Astrocyte (in vitro differentiated cells and primary cell): ENCODE measurements around the gene AHCY. TPM values are rescaled to one million over a fixed set of nuclear protein-coding genes. Genes with fewer than 3 reads are reported as not detected.
"Not testable (repeated sequence)": the region's sequence is repeated elsewhere in the genome, so short reads cannot be mapped to it uniquely, and the experiment has no call there.

Source experiments
- DNase-seq: peaks from one replicate; pipeline ENCODE4 v3.0.0-alpha.2; 2010; ENCODE audit warnings: low read depth
- FAIRE-seq: peaks from 2 replicates; lab custom pipeline; 2011; peaks lifted over from hg19 to GRCh38; lab: Jason Lieb, UNC
- H2AFZ ChIP-seq: 2 replicates; pipeline ENCODE4 v1.6.0; 2012; ENCODE audit warnings: low read depth, low read length, inconsistent platforms
- H3K27ac ChIP-seq: 2 replicates; pipeline ENCODE4 v1.5.1; 2011; ENCODE audit warnings: low read depth, low read length, inconsistent platforms
- H3K27me3 ChIP-seq: 2 replicates; pipeline ENCODE4 v1.6.0; 2011; ENCODE audit warnings: low read length, inconsistent platforms; ENCODE audit not compliant: insufficient read depth
- H3K36me3 ChIP-seq: 2 replicates; pipeline ENCODE4 v1.5.1; 2011; ENCODE audit warnings: low read length, inconsistent platforms; ENCODE audit not compliant: insufficient read depth
- H3K4me1 ChIP-seq: 2 replicates; pipeline ENCODE4 v1.5.1; 2011; ENCODE audit warnings: low read length, inconsistent platforms; ENCODE audit not compliant: insufficient read depth
- H3K4me2 ChIP-seq: 2 replicates; pipeline ENCODE4 v1.6.0; 2012; ENCODE audit warnings: low read length, inconsistent platforms
- H3K4me3 ChIP-seq: 2 replicates; pipeline ENCODE4 v1.5.1; 2011; ENCODE audit warnings: low read depth, mild to moderate bottlenecking, low read length, inconsistent platforms; ENCODE audit not compliant: insufficient read depth
- H3K79me2 ChIP-seq: 2 replicates; pipeline ENCODE4 v1.6.0; 2012; ENCODE audit warnings: mild to moderate bottlenecking, low read length, inconsistent platforms; ENCODE audit not compliant: insufficient read depth
- H3K9ac ChIP-seq: 2 replicates; pipeline ENCODE4 v1.6.0; 2012; ENCODE audit warnings: mild to moderate bottlenecking, low read length, inconsistent platforms
- H3K9me3 ChIP-seq: 2 replicates; pipeline ENCODE4 v1.5.1; 2012; ENCODE audit warnings: low read depth, mild to moderate bottlenecking, low read length, inconsistent platforms; ENCODE audit not compliant: insufficient read depth
- H4K20me1 ChIP-seq: 2 replicates; pipeline ENCODE4 v1.6.0; 2012; ENCODE audit warnings: low read length, inconsistent platforms; ENCODE audit not compliant: insufficient read depth
- H3K27ac Mint-ChIP-seq: one replicate; pipeline ENCODE4 v1.8.0; 2021; ENCODE audit warnings: mild to moderate bottlenecking, mixed read lengths; ENCODE audit not compliant: unreplicated experiment
- H3K27me3 Mint-ChIP-seq: one replicate; pipeline ENCODE4 v1.8.0; 2021; ENCODE audit warnings: low read depth, mixed read lengths; ENCODE audit not compliant: unreplicated experiment
- H3K36me3 Mint-ChIP-seq: one replicate; pipeline ENCODE4 v1.8.0; 2021; ENCODE audit warnings: low read depth, mixed read lengths; ENCODE audit not compliant: unreplicated experiment
- H3K4me1 Mint-ChIP-seq: one replicate; pipeline ENCODE4 v1.8.0; 2021; ENCODE audit warnings: low read depth, mixed read lengths; ENCODE audit not compliant: unreplicated experiment
- H3K4me3 Mint-ChIP-seq: one replicate; pipeline ENCODE4 v1.8.0; 2021; ENCODE audit warnings: mild to moderate bottlenecking, moderate library complexity, mixed read lengths; ENCODE audit not compliant: unreplicated experiment
- H3K9me3 Mint-ChIP-seq: one replicate; pipeline ENCODE4 v1.8.0; 2021; ENCODE audit warnings: mild to moderate bottlenecking, mixed read lengths; ENCODE audit not compliant: unreplicated experiment
- EZH2 ChIP-seq: IDR thresholded peaks from 2 replicates; pipeline ENCODE4 v1.6.1; 2012; ENCODE audit warnings: mild to moderate bottlenecking, low read length, inconsistent platforms; ENCODE audit not compliant: insufficient read depth
- total RNA-seq: library from RNA; stranded (reverse); gene quantifications from 2 replicates; pipeline ENCODE4 v1.2.1, GENCODE V29; 2021
- TF ChIP-seq, protein P1 (sequence below): IDR thresholded peaks from 2 replicates; pipeline ENCODE4 v1.5.1; 2011; ENCODE audit warnings: low read depth, mild to moderate bottlenecking, inconsistent platforms, low read length, moderate library complexity; ENCODE audit not compliant: insufficient read depth

Gene AHCY
- total RNA-seq, 1 donor from 2014 or later: 203 TPM

DNA sequence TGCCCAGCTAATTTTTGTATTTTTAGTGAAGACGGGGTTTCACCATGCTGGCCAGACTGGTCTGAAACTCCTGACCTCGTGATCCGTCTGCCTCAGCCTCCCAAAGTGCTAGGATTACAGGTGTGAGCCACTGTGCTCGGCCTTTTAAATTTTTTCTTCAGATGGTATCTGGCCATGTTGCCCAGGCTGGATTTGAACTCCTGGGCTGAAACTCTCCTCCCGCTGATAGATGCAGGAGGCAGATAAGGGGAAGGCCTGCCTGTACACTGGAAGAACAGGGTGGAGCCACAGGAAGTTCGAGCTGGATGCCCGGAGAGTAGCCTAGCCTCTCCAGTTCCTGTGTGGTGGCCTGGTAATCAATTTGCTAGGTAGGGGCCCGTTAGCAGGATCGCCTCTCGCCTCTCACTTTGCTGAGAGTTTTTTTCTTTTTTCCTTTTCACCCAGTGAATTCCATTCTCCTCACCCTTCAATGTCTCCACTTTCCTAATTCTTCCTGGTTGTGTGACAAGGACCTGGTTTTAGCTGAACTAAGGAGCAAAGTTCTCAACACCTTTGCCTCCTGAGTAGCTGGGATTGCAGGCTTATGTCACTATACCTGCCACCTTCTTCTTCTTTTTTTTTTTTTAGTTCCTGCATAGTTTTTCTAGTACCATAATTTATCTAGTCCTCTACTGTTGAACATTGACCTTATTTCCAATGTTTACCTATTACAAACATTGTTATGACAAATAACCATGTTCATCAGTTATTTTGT is 40.5 kb upstream of the AHCY start:
- peaks cover 2% of the 10 kb centered on the region for H3K4me1 Mint-ChIP-seq
- Histone ChIP-seq H3K79me2 (no peaks in the 10 kb centered on the region), H3K4me3 (no peak overlapping the region), H3K36me3 (no peaks in the 10 kb centered on the region), H3K4me2 (no peak overlapping the region), H3K9me3 (no peaks in the 10 kb centered on the region), H4K20me1 (no peaks in the 10 kb centered on the region), H3K4me1 (no peaks in the 10 kb centered on the region), H3K9ac (no peak overlapping the region), H3K27ac (no peak overlapping the region), H2AFZ (no peak overlapping the region), H3K27me3 (no peaks in the 10 kb centered on the region)
- H3K27ac Mint-ChIP-seq: no peak overlapping the region
- no peaks in the 10 kb centered on the region for H3K9me3 Mint-ChIP-seq
- TF ChIP-seq, protein P1, sequence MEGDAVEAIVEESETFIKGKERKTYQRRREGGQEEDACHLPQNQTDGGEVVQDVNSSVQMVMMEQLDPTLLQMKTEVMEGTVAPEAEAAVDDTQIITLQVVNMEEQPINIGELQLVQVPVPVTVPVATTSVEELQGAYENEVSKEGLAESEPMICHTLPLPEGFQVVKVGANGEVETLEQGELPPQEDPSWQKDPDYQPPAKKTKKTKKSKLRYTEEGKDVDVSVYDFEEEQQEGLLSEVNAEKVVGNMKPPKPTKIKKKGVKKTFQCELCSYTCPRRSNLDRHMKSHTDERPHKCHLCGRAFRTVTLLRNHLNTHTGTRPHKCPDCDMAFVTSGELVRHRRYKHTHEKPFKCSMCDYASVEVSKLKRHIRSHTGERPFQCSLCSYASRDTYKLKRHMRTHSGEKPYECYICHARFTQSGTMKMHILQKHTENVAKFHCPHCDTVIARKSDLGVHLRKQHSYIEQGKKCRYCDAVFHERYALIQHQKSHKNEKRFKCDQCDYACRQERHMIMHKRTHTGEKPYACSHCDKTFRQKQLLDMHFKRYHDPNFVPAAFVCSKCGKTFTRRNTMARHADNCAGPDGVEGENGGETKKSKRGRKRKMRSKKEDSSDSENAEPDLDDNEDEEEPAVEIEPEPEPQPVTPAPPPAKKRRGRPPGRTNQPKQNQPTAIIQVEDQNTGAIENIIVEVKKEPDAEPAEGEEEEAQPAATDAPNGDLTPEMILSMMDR: no peak
- no peak for TF ChIP-seq EZH2
- DNase-seq: no peak
- FAIRE-seq: no peak
- H3K27me3 Mint-ChIP-seq: no peaks in the 10 kb centered on the region
- H3K36me3 Mint-ChIP-seq: no peaks in the 10 kb centered on the region
- H3K4me3 Mint-ChIP-seq: no peak overlapping the region

DNA sequence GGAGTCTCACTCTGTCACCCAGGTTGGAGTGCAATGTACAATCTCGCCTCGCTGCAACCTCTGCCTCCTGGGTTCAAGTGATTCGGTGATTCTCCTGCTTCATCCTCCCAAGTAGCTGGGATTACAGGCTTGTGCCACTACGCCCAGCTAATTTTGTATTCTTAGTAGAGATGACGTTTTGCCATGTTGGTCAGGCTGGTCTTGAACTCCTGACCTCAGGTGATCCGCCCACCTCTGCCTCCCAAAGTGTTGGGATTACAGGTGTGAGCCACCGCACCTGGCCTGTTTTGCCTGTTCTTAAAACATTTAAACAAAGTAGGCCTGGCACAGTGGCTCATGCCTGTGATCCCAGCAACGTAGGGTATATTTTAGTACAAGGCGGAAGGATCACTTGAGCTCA is 38.0 kb upstream of the AHCY start:
- H3K36me3 ChIP-seq, H3K4me1 Mint-ChIP-seq, H3K9me3 ChIP-seq, H3K27me3 Mint-ChIP-seq, DNase-seq, H3K27ac Mint-ChIP-seq, H3K36me3 Mint-ChIP-seq, H4K20me1 ChIP-seq, H3K27me3 ChIP-seq, H3K4me3 ChIP-seq, H2AFZ ChIP-seq, H3K4me2 ChIP-seq, FAIRE-seq, H3K9me3 Mint-ChIP-seq, H3K27ac ChIP-seq, H3K79me2 ChIP-seq, H3K4me3 Mint-ChIP-seq, H3K9ac ChIP-seq, H3K4me1 ChIP-seq: not testable (repeated sequence)

DNA sequence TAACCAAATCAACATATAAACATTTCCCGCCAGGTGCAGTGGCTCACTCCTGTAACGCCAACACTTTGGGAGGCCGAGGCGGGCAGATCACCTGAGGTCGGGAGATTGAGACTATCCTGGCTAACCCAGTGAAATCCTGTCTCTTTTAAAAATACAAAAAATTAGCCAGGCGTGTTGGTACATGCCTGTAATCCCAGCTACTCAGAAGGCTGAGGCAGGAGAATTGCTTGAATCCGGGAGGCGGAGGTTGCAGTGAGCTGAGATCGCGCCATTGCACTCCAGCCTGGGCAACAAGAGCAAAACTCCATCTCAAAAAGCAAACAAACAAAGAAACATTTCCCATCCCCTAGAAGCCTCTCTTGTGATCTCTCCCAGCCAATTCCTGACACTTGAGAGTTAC is 37.6 kb upstream of the AHCY start:
- not testable (repeated sequence) for FAIRE-seq

More for the DNA sequence above, 37.6 kb upstream of the AHCY start:
- H3K36me3 Mint-ChIP-seq, H3K27me3 Mint-ChIP-seq, H3K9ac ChIP-seq, H3K9me3 ChIP-seq, H3K4me1 ChIP-seq, H3K4me1 Mint-ChIP-seq, H3K4me2 ChIP-seq, H2AFZ ChIP-seq, DNase-seq, H3K4me3 Mint-ChIP-seq, H3K27ac Mint-ChIP-seq, H3K4me3 ChIP-seq, H3K9me3 Mint-ChIP-seq, H3K79me2 ChIP-seq, H3K27ac ChIP-seq, H3K36me3 ChIP-seq, H3K27me3 ChIP-seq, H4K20me1 ChIP-seq: not testable (repeated sequence)
